Karpas-422 (cell line): ENCODE results near the gene PLPPR1. TPM values are rescaled to one million over a fixed set of nuclear protein-coding genes. Genes with fewer than 3 reads are reported as not detected.

Experiments
- DNase-seq: peaks from one replicate; pipeline ENCODE4 v3.0.0-alpha.2; 2015
- H2AFZ ChIP-seq: fragments of 200-600 bp; sonication (generic); 2 replicates; pipeline ENCODE4 v1.6.1; 2014; ENCODE audit warnings: antibody characterized with exemption, low read length, mixed read lengths
- H3K27ac ChIP-seq: fragments of 200-600 bp; sonication (generic); 2 replicates; pipeline ENCODE4 v1.5.1; 2014; ENCODE audit warnings: mild to moderate bottlenecking, low read length, moderate library complexity
- H3K27me3 ChIP-seq: fragments of 200-600 bp; sonication (generic); 2 replicates; pipeline ENCODE4 v1.6.1; 2014; ENCODE audit warnings: low read length, mixed read lengths
- H3K36me3 ChIP-seq: fragments of 200-600 bp; sonication (generic); 2 replicates; pipeline ENCODE4 v1.6.1; 2014; ENCODE audit warnings: low read length, mixed read lengths; ENCODE audit not compliant: insufficient read depth
- H3K4me1 ChIP-seq: fragments of 200-600 bp; sonication (generic); 2 replicates; pipeline ENCODE4 v1.6.1; 2014; ENCODE audit warnings: mild to moderate bottlenecking, low read length, mixed read lengths
- H3K4me2 ChIP-seq: fragments of 200-600 bp; sonication (generic); 2 replicates; pipeline ENCODE4 v1.6.1; 2014; ENCODE audit warnings: low read length, low read depth, mild to moderate bottlenecking; ENCODE audit not compliant: poor library complexity, severe bottlenecking
- H3K4me3 ChIP-seq: fragments of 200-600 bp; sonication (generic); 2 replicates; pipeline ENCODE4 v1.5.1; 2014; ENCODE audit warnings: mild to moderate bottlenecking, antibody characterized with exemption, low read length, mixed read lengths
- H3K79me2 ChIP-seq: fragments of 200-600 bp; sonication (generic); 2 replicates; pipeline ENCODE4 v1.6.1; 2014; ENCODE audit warnings: mild to moderate bottlenecking, low read length, mixed read lengths
- H3K9ac ChIP-seq: fragments of 200-600 bp; sonication (generic); 2 replicates; pipeline ENCODE4 v1.6.0; 2014; ENCODE audit warnings: low read length
- H3K9me2 ChIP-seq: fragments of 200-600 bp; sonication (generic), shearing (Covaris generic); replicated peaks from 2 replicates; pipeline ENCODE4 v1.6.0; 2014; ENCODE audit warnings: mild to moderate bottlenecking, low read length, moderate library complexity; ENCODE audit not compliant: insufficient read depth
- H3K9me3 ChIP-seq: fragments of 300-700, 200-600 bp; sonication (generic); 2 replicates; pipeline ENCODE4 v1.6.1; 2014; ENCODE audit warnings: low read length, mixed read lengths
- H4K20me1 ChIP-seq: fragments of 200-600 bp; sonication (generic); 2 replicates; pipeline ENCODE4 v1.6.1; 2014; ENCODE audit warnings: mild to moderate bottlenecking, antibody characterized with exemption, low read length, low read depth; ENCODE audit not compliant: insufficient read depth
- total RNA-seq: library from RNA; depleted of rRNA; stranded (reverse); fragments of >200 nt; shearing (Covaris generic); gene quantifications from 2 replicates; pipeline ENCODE4 v1.2.3, GENCODE V29; 2014; ENCODE audit warnings: low replicate concordance

The PLPPR1 gene
- total RNA-seq, 1 experiment from 2014 or later, result not detected

DNA sequence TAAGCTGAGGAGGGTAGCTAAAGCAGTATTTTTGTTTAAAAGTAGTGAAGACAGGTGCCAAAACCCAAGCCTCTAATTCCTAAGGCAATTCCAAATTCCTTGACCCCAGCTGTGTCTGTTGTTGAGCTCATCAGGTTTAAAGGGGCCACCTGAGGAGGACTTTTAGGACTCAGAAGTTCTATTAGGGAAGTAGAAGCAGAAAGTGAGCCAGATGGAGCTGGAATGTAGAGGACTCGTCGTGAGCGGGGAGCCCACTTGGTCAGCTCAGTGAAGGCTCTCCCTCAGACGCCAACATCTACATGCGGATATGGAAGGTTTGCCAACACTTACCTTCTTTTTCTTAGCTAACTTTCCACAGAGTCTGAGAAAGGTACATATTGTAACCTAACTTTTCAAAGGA lies 102.8 kb downstream of the PLPPR1 start:
- Histone ChIP-seq H3K27ac (no peak overlapping the region), H4K20me1 (no peaks in the 10 kb centered on the region), H3K36me3 (no peaks in the 10 kb centered on the region), H3K9ac (no peak overlapping the region), H3K4me1 (no peaks in the 10 kb centered on the region), H3K9me3 (no peaks in the 10 kb centered on the region), H3K79me2 (no peaks in the 10 kb centered on the region), H3K4me3 (no peak overlapping the region), H3K27me3 (no peaks in the 10 kb centered on the region), H3K4me2 (no peak overlapping the region), H3K9me2 (no peaks in the 10 kb centered on the region), H2AFZ (no peak overlapping the region)
- no peak for DNase-seq

DNA sequence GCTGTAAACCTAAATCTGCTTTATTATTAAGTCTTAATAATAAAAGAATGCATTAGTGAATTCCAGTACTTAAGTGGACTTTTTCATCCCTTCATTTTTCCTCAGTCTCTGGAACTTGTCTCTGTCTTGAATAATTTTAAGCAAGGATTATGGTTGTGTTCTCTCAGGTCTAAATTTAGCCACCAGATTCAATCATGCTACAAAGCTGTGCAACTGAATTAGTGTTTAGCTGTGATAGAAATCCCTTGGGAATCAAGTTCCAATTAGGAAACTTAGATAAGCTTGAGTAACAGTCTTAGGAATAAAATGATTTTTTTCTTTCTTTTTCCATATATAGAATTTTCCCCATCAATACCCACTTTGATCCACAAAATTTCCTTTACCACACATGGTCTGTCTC lies 104.3 kb downstream of the PLPPR1 start:
- H3K36me3 ChIP-seq, result no peaks in the 10 kb centered on the region
- H3K4me1 ChIP-seq, result no peaks in the 10 kb centered on the region
- no peak for DNase-seq
- H3K79me2 ChIP-seq, result no peaks in the 10 kb centered on the region
- H3K4me2 ChIP-seq, result no peak overlapping the region
- H3K4me3 ChIP-seq, result no peak overlapping the region
- no peak overlapping the region for H2AFZ ChIP-seq
- no peaks in the 10 kb centered on the region for H3K9me3 ChIP-seq
- H3K9ac ChIP-seq, result no peak overlapping the region
- no peak overlapping the region for H3K27ac ChIP-seq
- H3K9me2 ChIP-seq, result no peaks in the 10 kb centered on the region
- no peaks in the 10 kb centered on the region for H3K27me3 ChIP-seq
- no peaks in the 10 kb centered on the region for H4K20me1 ChIP-seq

GRCh38 chr9:101138509-101138908 lies 110.0 kb downstream of the PLPPR1 start:
- Histone ChIP-seq H3K27ac (no peak overlapping the region), H3K79me2 (no peaks in the 10 kb centered on the region), H3K4me3 (no peak overlapping the region), H3K9ac (no peak overlapping the region), H3K27me3 (no peaks in the 10 kb centered on the region), H3K4me2 (no peak overlapping the region), H3K9me3 (no peaks in the 10 kb centered on the region), H4K20me1 (no peaks in the 10 kb centered on the region), H3K4me1 (no peaks in the 10 kb centered on the region), H3K9me2 (no peaks in the 10 kb centered on the region), H3K36me3 (no peaks in the 10 kb centered on the region), H2AFZ (no peak overlapping the region)
- DNase-seq, result no peak

DNA sequence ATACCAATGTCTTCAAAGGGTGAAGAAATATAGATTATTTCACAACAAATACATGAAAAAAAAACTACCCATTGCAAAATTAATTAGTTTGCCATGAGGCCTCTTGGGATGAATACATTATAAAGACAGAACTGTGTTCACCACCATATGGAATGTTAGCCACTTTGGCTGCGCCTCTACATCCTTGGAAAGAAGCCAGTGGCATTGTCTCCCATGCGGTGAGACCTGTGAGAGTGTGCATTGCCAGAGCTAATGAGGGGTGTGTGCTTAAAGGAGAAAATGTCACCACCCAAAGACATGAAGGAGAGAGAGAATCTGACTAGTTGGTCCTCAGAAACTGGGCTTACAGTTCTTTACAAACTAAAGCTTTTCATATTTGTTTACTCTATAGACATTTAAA lies 110.6 kb downstream of the PLPPR1 start:
- Histone ChIP-seq H3K9me2 (no peaks in the 10 kb centered on the region), H2AFZ (no peak overlapping the region), H3K36me3 (no peaks in the 10 kb centered on the region), H3K27me3 (no peaks in the 10 kb centered on the region), H3K27ac (no peak overlapping the region), H3K9ac (no peak overlapping the region), H3K4me2 (no peak overlapping the region), H4K20me1 (no peaks in the 10 kb centered on the region), H3K4me3 (no peak overlapping the region), H3K79me2 (no peaks in the 10 kb centered on the region), H3K9me3 (no peaks in the 10 kb centered on the region), H3K4me1 (no peaks in the 10 kb centered on the region)
- no peak for DNase-seq

DNA sequence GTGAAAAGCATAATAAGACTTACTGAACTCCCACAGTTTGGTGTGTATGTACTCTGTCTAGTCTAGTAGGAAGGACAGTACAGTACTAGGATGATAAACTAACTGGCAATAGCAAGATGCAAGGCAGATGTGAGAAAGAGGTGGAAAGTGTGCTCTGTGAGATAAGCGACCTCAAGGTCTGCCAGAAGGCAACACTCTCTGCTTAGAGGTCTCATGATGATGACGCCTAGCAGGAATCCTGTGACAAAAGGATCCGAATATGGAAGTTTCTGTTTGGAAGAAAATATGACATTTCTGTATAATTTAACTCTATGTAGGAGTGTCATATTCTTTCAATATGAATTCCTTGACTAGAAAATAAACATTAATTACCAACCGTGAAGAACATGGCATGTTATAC lies 112.2 kb downstream of the PLPPR1 start:
- H2AFZ ChIP-seq, result no peak overlapping the region
- H3K4me3 ChIP-seq, result no peak overlapping the region
- H3K9me2 ChIP-seq, result no peaks in the 10 kb centered on the region
- no peak overlapping the region for H3K27ac ChIP-seq
- H3K9ac ChIP-seq, result no peak overlapping the region
- H3K36me3 ChIP-seq, result no peaks in the 10 kb centered on the region
- no peaks in the 10 kb centered on the region for H3K9me3 ChIP-seq
- no peaks in the 10 kb centered on the region for H3K27me3 ChIP-seq
- H3K4me1 ChIP-seq, result no peaks in the 10 kb centered on the region
- no peaks in the 10 kb centered on the region for H3K79me2 ChIP-seq
- no peak for DNase-seq
- H3K4me2 ChIP-seq, result no peak overlapping the region
- H4K20me1 ChIP-seq, result no peaks in the 10 kb centered on the region

- H2AFZ ChIP-seq, result no peak overlapping the region
- no peak overlapping the region for H3K27ac ChIP-seq
Observed at GRCh38 chr9:101146508-101146907, 118.0 kb downstream of the PLPPR1 start.

DNA sequence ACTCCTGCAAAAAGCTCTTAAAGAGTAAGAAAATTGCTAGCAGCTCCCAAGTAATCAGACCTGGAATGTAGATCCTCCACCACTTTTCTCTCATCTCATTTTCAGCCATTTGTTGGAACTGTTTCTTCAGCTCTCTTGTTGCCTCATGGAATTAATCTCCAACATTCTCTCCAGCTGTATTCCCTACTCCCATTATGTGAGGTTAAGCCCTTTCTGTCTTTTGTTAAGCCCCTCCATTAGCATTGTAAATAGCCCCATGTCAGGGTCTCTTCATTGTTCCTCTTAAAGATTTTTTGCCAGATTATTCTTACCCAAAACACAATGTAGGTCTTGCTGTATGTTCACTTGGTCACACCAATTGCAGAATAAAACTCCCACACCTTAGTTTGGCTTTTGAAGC lies 119.8 kb downstream of the PLPPR1 start:
- H3K9me3 ChIP-seq, result no peaks in the 10 kb centered on the region
- no peaks in the 10 kb centered on the region for H3K4me1 ChIP-seq
- H3K27me3 ChIP-seq, result no peaks in the 10 kb centered on the region
- H3K4me3 ChIP-seq, result no peak overlapping the region
- H3K27ac ChIP-seq, result no peak overlapping the region
- no peaks in the 10 kb centered on the region for H3K79me2 ChIP-seq
- H4K20me1 ChIP-seq, result no peaks in the 10 kb centered on the region
- no peak for DNase-seq
- H3K4me2 ChIP-seq, result no peak overlapping the region
- no peaks in the 10 kb centered on the region for H3K36me3 ChIP-seq
- 0 out of 2 replicates have a peak, but pooled peaks cover 3% of the 10 kb centered on the region for H3K9me2 ChIP-seq
- no peak overlapping the region for H2AFZ ChIP-seq
- no peak overlapping the region for H3K9ac ChIP-seq

More at GRCh38 chr9:101146508-101146907, 118.0 kb downstream of the PLPPR1 start:
- H3K9ac ChIP-seq, result no peak overlapping the region
- no peaks in the 10 kb centered on the region for H3K36me3 ChIP-seq
- H3K9me3 ChIP-seq, result no peaks in the 10 kb centered on the region
- H3K9me2 ChIP-seq, result 0 out of 2 replicates have a peak, but pooled peaks cover 3% of the 10 kb centered on the region
- no peaks in the 10 kb centered on the region for H3K4me1 ChIP-seq
- H3K79me2 ChIP-seq, result no peaks in the 10 kb centered on the region
- no peaks in the 10 kb centered on the region for H3K27me3 ChIP-seq
- no peak for DNase-seq
- H3K4me2 ChIP-seq, result no peak overlapping the region
- no peak overlapping the region for H3K4me3 ChIP-seq
- H4K20me1 ChIP-seq, result no peaks in the 10 kb centered on the region

GRCh38 chr9:101158361-101158760 lies 129.8 kb downstream of the PLPPR1 start:
- no peaks in the 10 kb centered on the region for H3K9me2 ChIP-seq
- H2AFZ ChIP-seq, result no peak overlapping the region
- H3K4me1 ChIP-seq, result no peaks in the 10 kb centered on the region
- H3K9me3 ChIP-seq, result no peaks in the 10 kb centered on the region
- no peak for DNase-seq
- no peak overlapping the region for H3K9ac ChIP-seq
- H3K27ac ChIP-seq, result no peak overlapping the region
- no peaks in the 10 kb centered on the region for H4K20me1 ChIP-seq
- H3K79me2 ChIP-seq, result no peaks in the 10 kb centered on the region
- no peak overlapping the region for H3K4me2 ChIP-seq
- H3K4me3 ChIP-seq, result no peak overlapping the region
- no peaks in the 10 kb centered on the region for H3K36me3 ChIP-seq
- no peaks in the 10 kb centered on the region for H3K27me3 ChIP-seq

GRCh38 chr9:101162231-101162630 lies 133.7 kb downstream of the PLPPR1 start:
- Histone ChIP-seq H3K9ac (no peak overlapping the region), H3K79me2 (no peaks in the 10 kb centered on the region), H2AFZ (no peak overlapping the region), H3K9me2 (no peaks in the 10 kb centered on the region), H3K27ac (no peak overlapping the region), H3K4me2 (no peak overlapping the region), H3K27me3 (no peaks in the 10 kb centered on the region), H3K4me1 (no peaks in the 10 kb centered on the region), H3K4me3 (no peak overlapping the region), H3K36me3 (no peaks in the 10 kb centered on the region), H3K9me3 (no peaks in the 10 kb centered on the region), H4K20me1 (no peaks in the 10 kb centered on the region)
- no peak for DNase-seq
